Neural cell (in vitro differentiated cells): ENCODE measurements around the gene DARS1.

ENCODE experiments used
- EZH2 ChIP-seq: fragments of 200-600, 300-800 bp; shearing (Covaris generic), sonication (generic); IDR thresholded peaks from 2 replicates; pipeline ENCODE4 v1.6.1; 2014; ENCODE audit warnings: antibody characterized with exemption, low read length, borderline replicate concordance, mild to moderate bottlenecking; ENCODE audit not compliant: insufficient read depth, poor library complexity, severe bottlenecking
- POLR2AphosphoS5 ChIP-seq: IDR thresholded peaks from 2 replicates; pipeline ENCODE4 v1.6.1; 2012
- RAD21 ChIP-seq: fragments of 450-650 bp; conservative IDR thresholded peaks from 2 replicates; pipeline ENCODE4 v1.6.1; 2014; ENCODE audit warnings: antibody characterized with exemption, mild to moderate bottlenecking, moderate library complexity
- SMC3 ChIP-seq: fragments of 450-650 bp; conservative IDR thresholded peaks from 2 replicates; pipeline ENCODE4 v1.6.1; 2014; ENCODE audit warnings: antibody characterized with exemption, mild to moderate bottlenecking, moderate library complexity; ENCODE audit not compliant: poor library complexity
- TAF1 ChIP-seq: IDR thresholded peaks from 2 replicates; pipeline ENCODE4 v1.6.1; 2012; ENCODE audit warnings: low read depth
- TF ChIP-seq, protein P1 (sequence below): fragments of 450-650 bp; IDR thresholded peaks from 2 replicates; pipeline ENCODE4 v1.5.1; 2014; ENCODE audit warnings: antibody characterized with exemption, mild to moderate bottlenecking, moderate library complexity; ENCODE audit not compliant: poor library complexity, severe bottlenecking
- TF ChIP-seq, protein P2 (sequence below): IDR thresholded peaks from 2 replicates; pipeline ENCODE4 v1.6.1; 2012; ENCODE audit warnings: borderline replicate concordance

DNA sequence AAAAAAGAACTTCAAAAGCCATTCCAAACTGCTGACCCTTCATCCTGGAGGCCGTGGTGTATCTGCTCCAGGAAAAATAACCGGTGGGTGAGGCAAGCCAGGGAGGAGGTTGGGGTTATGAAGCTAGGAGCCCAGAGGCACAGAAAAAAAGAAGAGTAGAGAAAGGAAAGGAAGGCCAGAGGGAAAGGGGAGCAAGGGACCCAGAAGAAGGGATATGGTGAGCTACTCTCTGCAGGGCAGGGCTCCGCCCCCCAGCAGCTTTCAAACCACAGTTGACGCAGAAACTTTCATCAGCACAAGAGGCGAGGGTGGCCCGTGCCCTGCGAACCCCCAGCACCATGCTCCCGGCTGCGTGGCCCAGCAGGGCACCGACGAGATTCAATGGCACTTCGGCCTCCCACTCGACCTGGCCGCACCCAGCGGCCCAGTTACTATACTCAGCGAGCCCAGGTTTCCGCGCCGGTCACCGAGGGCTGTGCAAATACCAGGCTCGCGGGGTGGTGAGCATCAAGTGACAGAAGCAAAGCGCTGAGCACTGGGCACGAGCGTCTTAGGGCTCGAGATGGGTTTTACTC lies 109.8 kb downstream of the DARS1 start:
- TF ChIP-seq, protein P1, sequence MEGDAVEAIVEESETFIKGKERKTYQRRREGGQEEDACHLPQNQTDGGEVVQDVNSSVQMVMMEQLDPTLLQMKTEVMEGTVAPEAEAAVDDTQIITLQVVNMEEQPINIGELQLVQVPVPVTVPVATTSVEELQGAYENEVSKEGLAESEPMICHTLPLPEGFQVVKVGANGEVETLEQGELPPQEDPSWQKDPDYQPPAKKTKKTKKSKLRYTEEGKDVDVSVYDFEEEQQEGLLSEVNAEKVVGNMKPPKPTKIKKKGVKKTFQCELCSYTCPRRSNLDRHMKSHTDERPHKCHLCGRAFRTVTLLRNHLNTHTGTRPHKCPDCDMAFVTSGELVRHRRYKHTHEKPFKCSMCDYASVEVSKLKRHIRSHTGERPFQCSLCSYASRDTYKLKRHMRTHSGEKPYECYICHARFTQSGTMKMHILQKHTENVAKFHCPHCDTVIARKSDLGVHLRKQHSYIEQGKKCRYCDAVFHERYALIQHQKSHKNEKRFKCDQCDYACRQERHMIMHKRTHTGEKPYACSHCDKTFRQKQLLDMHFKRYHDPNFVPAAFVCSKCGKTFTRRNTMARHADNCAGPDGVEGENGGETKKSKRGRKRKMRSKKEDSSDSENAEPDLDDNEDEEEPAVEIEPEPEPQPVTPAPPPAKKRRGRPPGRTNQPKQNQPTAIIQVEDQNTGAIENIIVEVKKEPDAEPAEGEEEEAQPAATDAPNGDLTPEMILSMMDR, result no peak
- TF ChIP-seq EZH2 (no peak), RAD21 (no peak), POLR2AphosphoS5 (no peak), SMC3 (no peak), TAF1 (no peak)
- TF ChIP-seq, protein P2, sequence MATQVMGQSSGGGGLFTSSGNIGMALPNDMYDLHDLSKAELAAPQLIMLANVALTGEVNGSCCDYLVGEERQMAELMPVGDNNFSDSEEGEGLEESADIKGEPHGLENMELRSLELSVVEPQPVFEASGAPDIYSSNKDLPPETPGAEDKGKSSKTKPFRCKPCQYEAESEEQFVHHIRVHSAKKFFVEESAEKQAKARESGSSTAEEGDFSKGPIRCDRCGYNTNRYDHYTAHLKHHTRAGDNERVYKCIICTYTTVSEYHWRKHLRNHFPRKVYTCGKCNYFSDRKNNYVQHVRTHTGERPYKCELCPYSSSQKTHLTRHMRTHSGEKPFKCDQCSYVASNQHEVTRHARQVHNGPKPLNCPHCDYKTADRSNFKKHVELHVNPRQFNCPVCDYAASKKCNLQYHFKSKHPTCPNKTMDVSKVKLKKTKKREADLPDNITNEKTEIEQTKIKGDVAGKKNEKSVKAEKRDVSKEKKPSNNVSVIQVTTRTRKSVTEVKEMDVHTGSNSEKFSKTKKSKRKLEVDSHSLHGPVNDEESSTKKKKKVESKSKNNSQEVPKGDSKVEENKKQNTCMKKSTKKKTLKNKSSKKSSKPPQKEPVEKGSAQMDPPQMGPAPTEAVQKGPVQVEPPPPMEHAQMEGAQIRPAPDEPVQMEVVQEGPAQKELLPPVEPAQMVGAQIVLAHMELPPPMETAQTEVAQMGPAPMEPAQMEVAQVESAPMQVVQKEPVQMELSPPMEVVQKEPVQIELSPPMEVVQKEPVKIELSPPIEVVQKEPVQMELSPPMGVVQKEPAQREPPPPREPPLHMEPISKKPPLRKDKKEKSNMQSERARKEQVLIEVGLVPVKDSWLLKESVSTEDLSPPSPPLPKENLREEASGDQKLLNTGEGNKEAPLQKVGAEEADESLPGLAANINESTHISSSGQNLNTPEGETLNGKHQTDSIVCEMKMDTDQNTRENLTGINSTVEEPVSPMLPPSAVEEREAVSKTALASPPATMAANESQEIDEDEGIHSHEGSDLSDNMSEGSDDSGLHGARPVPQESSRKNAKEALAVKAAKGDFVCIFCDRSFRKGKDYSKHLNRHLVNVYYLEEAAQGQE, result no peak
